GM18873 (cell line): Measurements from ENCODE around the gene UPK2.

Experiments used
- ATAC-seq: cut with Tn5 transposase; IDR thresholded peaks from one replicate; pipeline ENCODE4 v1.9.1; 2021; ENCODE audit warnings: mild to moderate bottlenecking, moderate library complexity, moderate number of reproducible peaks; ENCODE audit not compliant: unreplicated experiment, low FRiP score

The UPK2 gene

DNA sequence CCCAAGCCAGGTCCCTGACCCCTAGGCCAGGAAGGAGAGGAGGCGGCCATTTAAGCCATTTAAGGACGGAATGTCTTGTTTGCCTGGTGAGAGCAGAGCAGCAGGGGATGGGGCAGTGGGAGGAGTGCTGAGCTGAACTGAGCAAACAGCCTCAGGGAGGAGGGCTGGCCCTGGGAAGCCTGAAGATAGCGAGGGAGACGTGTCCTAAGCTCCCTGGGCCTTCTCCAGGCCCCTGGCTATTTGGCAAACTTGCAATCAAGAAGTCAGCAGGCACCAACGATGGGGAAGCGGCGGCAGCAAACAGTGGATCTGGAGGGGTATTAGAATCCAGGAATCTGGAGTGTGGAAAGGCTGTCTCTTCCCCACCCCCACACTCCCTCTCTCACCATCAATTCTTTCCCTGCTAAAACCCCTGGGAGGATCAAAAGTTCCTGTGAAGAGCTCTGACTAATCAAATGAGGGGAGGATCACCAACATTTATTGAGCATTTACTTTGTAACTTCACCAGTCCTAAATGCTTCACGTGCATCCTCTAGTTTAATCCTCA, 39.2 kb upstream of the UPK2 start:
- ATAC-seq = no peak

DNA sequence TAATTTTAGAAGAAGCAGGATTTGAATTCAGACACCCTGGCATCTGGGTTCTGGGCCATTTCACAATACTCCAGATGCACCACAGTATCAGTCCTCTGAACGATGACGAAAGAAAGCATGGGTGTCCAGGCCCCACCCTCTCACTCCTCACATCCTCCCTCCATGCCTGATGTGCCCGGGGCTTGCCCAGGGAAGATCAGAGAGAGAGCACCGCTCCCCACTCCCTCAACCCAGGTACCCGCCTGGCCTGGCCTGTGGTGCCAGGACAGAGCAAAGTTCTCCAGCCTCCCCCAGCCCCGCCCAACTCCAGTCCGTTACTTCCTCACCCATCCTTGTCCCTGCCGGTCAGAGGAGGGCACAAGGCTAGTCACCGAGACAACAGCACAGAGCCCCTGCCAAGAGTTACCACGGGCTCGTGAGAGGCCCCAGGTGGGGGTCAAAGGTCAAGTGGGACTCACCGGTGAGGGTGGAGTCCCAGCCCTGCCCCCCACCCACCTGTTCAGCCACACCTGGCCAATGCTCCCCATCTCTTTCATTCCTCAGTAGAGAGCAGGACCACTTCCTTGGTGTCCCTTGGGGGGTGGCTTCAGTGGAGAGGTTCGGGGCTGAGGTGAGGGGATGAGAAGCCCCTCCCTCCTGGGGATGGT, 38.5 kb upstream of the UPK2 start:
- ATAC-seq = no peak

DNA sequence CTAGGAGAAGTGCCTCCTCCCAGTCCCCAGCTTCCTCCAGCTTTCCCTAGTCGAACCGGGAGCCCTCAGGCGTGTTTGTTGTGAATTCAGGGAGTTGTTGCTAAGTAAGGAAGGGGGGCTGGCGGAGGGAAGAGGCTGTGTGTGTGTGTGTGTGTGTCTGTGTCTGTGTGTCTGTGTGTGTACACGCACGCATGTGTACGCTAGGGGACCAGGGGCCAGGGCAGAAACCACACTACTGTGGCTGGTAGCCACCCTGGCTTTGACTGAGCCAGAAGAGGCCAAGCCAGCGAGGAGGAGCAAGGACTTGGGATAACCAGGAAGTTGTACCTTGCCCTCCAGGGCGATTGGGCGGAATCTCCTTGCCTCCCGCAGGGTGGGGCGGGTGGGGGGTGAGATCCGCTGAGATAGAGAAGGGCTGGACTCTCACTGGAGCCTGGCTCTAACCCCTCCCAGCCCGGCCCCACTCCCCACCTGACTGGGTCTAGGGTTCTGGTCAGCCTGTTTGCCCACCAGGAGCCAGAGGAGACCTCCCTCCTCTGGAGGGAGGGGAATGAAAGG, 37.9 kb upstream of the UPK2 start:
- ATAC-seq = no peak

DNA sequence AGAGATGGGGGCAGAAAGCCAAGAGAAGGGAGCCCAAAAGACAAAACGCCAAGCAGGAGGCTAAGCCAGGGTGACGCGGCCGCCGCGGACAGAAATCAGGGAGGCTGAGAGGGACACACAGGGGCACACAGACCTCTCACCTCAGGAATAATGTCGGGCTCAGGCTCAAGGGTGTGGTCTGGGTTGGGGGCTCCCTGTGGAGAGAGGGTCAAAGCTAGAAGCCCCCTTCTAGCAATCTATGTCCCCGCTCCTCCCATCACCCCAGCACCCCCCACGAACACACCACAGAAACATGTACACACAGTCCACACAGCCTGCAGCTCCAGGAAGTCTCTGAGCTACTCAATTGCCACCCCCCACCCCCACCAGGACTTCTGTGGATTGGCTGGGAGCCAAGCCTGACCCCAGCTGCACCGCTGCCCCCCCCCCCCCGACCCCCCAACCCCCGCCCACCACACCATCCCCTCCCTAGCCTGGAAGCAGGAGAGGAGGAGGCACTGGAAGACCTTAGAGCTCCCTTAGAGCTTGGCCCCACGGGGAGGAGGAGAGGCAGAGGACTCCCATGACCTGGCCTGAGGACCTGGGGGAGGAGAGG, 37.3 kb upstream of the UPK2 start:
- ATAC-seq = no peak

DNA sequence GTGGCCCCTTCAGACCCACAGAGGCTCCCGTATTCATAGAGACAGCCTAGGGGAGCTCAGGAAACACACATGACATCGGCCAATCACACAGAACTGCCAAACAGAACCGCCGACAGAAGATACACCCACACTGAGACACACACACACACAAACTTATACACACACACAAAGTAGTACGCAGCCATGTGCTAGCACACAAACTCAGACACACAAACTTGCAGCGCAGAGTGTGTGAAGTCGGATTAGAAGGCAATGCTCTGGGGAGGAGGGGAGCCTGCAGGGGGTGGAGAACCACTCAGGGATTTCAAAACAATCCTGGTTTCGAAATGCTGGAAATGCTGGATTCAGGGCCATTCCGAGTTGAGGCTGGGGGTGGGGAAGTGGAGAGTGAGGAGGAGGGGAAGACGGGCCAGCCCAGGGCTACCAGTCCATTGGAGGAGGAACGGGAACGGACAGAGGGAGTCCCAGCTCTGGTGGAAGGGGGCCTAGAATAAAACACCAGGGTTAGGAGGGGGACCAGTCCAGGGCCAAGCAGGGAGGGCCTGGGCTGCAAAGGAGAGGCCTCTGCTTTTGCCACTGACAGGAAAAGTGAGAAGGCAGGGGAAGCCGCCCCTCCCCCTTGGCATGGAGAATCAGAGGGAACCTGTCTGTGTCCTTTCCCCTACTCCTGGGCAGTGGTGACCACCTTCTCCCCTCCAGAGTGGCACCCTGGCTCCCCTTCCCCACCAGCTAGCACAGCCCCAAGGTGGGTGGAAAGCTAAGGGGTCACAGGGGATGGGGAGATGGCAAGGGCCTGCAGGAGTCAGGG, 34.8 kb upstream of the UPK2 start:
- ATAC-seq = no peak

DNA sequence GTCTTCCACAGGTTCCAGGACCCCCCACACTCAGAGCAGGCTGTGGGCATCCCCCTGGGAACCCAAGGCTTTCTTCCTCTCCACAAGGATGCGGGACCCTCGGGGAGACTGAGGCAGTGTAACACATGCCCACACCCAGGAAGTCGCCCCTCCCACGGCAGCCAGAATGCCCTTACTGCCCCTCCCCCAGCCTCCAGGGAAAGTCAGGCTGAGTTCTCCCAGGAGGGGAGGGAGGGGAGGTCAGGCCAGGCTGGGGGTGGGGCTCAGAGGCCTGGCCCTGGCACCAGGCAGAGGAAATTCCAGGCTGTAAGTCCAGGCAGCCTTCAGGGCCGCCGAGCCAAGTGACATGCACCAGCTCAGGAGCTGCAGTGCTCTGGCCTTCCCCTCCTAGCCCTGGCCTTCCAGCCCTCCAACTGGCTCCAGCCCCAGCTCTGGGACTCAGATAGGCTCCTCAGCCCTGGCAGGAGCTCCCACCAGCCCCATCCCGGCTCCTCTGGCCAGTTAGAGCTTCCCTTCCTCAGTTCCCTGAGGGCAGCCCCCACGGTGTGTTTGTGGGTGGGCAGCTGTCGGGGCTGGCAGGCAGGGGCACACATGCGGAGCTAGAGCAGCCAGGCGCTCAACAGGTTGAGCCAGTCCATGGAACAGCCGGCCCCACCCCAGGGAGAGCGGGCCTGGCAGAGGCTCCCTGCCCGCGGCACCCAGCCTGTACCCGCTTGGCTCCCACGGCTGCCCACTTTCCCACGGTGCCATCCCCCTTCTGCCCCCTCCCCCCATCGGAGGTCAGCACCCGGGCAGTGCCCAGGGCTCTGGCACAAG, 34.0 kb upstream of the UPK2 start:
- no peak for ATAC-seq

DNA sequence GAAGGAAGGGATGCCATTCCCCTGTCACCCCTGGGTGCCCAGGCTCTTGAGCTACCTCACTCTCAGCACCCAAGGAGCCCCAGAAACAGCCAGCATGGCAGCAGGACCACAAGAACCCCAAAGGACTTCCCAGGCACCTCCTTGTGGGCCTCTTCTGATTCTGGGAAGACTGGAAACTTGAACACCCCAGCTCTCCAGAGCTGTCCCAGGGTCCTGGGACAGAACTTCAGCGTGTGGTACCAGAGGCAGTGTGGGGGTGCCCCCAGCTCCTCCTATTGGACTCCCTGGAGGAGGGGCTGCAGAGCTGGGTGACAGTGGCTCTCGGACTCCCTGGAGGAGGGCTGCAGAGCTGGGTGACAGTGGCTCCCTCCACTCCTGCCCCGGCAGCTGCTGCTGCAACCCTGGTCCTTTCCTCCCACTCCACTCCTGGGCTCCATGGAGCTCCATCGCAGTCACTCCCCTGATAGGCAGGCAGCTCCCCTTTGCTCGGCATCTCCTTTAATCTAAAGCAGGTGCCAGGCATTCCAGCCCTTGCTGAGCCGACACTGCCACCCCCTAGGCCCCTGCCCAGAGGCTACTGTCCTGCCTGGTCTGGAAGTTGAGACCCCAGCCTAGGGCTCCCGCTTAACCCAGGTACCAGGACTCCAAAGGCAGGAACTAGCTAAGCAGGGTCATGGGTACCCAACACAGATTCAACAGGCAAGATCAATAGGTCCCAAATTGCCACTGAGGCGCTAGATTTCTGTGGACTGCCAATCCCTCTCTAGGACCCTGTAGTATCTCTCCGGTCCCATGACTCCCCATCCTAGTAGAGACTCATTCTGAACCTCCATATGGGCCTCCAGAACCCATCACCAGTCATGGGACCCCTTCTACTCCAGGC, 33.1 kb upstream of the UPK2 start:
- ATAC-seq = no peak

DNA sequence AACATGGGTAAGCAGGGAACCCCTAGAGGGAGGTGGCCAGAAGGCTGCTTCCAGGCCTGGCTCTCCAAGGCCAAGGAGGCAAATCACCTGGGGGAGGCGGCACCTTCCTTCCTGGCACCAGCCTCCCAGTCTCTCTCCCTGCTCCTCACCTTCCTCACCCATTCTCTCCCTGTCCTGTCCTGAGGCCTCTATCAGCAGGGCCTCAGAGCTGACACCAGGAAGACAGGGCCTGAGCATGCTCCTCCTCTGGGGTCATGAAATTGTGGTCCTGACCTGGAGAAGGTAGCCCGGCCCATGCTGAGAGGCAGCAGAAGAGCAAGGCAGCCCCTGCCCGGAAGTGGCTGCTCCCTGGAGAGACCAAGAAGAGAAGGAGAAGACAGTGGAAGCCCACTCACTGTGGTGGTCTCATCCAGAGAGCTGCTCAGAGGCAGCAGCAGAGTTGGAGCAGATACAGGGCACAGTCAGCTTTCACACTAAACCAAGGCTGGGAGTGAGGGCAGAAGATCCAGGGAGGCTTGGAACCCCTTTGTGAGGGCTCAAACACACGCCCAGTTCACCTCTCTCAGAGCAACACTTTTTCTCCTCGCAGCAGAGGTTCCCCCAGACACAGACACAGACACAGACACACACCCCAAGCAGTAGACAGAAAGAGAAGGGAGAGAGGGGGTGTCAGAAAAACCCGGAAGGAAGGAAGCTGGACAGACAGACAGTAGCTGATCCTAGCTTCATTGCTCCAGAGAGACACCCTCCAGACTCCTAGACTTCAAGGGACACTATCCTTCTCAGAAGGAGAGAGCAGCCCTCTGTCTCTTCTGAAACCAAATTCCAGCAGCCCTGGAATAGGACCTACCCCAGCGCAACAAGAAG, 32.1 kb upstream of the UPK2 start:
- no peak for ATAC-seq

DNA sequence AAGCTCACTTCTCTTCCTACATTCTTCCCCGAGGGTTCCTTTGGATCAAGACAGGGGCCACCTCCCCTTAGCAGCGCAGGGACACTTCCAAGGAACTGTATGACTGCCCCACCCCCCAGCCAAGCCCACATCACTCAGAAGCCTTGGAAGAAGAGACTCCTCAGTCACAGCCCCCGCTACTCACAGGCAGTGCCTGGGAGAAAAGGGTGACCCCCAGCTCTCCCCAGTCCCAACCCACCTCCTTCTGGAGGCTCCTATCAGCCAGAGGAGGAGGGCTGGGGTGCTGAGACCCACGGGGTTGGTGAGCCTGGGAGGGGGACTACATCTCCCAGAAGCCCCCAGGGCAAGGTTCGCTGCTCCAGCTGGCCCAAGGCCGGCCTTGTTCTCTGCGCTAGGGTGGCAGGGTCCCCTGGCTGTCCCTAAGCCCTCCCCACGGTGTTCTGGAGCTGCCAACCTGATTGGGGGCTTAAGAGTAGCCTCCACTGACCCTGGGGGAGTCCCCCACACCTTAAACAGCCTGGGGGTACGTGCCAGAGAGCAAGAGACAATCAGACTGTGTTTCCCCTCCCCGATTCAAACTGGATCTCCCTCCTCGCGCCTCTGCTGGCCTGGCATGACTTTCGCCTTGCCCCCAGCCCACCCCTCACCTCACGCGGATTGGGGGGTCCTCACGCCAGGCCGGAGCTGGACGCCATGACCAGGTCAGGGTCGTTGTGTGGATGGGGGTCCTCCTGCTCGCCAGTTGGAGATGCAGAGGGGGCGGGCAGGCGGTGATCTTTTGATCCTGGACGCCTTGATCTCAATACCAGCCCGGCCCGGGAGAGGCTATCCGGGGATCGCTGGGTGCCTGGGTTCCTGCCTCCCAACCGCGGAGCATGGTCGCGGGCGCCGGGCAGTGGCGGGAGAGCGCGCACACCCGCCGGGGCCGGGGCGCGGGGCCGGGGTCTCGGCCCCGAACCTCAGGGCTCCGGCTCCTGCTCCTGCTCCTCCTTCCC, 31.2 kb upstream of the UPK2 start:
- ATAC-seq = no peak

DNA sequence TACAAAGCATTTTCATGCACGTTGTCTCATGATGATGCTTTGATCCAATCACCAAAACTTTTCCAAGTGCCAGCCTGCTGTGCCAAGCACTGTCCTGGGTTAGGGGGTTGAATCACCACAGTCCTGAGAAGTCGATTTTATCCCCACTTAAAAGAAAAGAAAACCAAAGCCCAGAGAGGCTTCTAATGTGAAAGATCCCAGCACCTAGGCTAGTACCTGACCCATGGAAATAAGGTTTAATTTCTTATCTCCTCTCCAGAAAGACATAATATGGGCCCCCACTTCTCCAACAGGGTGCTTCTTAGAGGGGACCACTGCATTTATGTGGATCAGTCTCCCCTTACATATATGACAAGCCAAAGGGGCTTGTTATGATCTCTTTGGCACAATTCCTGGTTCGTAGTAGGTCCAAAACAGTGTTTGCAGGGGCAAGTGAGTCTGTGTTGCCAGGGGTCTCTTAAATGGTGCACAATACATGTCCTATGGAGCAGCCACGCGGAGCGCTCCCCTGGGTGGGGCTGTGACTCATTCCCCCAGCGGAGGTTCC, 28.5 kb upstream of the UPK2 start:
- no peak for ATAC-seq

DNA sequence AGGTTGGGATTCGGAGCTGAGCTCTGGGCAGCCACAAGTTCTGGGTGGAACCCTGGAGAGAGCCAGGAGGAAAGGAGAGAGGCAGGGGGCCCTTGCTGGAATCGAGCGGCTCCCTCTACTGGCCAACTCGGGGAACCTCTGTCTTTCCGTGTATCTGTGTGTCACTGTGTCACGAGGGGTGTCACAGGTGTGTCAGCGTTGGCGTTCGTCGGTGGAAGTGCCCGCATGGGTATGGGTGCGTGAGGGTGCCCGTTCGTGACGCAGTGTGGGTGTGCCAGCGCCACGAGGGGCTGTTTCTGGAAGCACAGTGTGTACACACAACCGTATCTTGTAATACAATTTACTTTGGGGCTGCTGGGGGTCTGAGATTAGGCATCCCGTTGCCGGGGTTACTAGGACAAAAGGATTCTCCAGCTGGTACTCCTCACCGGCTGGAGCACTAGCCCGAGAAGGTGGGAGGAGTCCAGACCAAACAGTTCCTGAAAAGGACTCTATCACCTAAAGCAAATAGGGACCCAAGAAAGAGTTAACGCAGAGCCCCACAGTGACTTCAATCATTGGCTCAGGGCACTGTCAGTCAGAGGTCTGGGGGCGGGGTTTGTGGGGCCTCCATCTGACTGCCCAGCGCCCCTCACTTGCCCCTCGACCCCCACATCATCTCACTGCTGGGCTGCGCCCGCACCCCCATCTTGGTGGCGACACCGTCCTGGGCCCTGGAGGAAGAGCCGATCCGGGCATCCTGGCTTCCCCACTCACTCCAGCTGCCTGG, 27.8 kb upstream of the UPK2 start:
- peak; percentile 39 for ATAC-seq

DNA sequence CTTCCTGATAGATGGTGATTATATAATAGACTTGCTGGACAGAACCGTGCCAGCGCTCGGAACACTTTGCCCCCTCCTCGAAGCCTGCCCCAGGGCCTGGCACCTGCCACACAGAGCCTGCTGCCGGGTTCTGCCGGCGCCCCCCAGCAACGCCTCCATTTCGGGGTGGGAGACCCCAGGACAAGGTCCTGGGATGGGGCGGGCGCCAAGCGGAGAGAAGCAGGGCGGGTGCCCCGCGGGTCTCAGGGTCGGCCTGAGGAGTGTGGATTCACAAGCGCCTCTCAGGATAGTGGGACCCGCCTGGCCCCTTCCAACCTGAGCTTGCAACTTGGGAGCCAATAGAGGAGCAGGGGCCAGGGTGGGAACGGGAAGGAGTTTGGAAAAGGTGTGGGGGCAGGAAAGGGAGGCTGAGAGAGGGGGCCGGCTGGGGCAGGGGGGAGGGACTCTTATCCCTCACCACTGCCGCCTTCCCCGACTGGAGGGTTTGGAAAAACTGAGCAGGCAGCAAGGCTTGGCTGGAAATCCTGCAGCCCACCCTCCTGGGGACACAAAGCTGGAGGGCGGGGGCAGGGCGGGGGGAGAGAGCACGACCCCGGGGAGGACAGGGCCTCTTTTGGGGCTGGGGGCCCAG, 27.1 kb upstream of the UPK2 start:
- ATAC-seq = no peak

DNA sequence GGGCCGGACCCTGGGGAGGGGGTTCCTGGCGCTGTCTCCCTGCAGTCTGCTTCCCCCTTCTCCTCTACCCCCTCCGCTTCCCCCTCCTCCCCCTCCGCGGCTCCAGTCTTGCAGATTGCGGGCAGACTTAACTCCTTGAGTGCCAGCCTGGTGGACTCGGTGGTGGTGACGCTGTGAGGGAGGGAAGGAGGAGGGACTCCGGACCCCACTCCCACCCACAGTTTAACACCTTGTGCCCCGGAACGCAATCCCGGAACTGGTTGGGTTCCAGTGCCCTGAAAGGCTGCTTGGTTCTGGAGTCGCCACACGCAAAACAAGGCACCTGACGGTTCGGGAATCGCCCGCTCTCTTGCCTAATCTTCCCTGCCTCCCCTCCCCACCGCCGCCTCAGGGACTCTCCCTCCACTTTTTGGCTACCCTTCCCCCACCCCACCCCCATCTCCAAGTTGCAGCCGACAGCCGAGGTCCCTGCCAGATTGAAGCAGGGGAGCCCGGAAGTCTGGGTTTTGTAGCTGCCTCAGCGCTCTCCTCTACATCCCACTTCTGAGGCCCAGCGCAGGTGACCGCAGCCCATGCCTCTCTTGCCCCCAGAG, 26.5 kb upstream of the UPK2 start:
- no peak for ATAC-seq

DNA sequence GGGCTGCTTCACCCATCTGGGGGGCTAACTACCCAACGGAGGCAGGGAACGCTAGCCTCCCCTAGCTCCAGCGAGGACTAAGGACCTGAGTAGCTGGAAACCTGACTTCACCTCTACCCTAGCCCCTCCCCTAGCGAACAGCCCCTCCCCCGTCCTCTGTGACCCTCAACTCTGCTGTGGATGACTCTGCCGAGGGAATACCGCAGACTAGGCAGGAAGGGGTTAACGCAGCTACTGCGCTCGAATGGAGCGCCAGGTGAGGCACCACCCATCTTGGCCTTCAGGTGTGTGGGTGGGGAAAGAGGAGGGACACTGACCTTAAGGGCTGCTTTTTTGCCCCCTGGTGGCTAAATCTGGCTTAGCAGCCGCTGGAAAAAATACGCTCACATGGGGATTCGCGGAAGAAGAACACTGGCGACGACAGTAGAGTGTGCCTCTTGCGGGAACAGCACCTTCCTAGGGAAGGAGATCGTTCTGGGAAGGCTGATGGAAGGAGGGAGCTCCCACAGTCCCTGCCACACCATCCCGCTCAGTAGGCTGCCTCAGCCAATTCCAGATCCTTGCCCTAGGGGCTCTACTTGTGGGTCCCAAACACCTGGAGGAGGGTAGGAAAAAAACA, 25.9 kb upstream of the UPK2 start:
- ATAC-seq = no peak

DNA sequence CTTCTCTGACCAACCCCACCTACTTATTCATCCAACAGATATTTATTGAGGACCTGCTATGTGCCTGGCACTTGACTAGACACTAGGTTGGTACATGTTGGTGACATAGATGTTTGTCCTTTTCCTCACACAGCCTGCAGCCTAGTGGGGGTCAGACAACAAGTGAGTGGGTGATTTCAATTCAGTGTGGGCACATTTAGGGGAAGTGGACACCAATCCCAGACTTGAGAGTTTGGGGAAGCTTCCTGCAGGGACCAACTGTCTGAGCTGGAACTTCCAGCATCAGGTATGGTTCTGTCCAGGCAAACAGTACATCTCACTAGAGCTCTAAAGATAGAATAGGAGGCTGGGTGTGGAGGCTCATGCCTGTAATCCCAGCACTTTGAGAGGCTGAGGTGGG, 24.5 kb upstream of the UPK2 start:
- ATAC-seq = no peak
